Subcutaneous abdominal adipose tissue (tissue), 5 donors: ENCODE data around the gene ZNF99.
"Not testable (repeated sequence)": the region's sequence is repeated elsewhere in the genome, so short reads cannot be mapped to it uniquely, and the experiment has no call there.

Experiments used
- H3K27ac ChIP-seq: one replicate; pipeline ENCODE4 v1.7.0; 2013; ENCODE audit warnings: low read depth, mild to moderate bottlenecking, inconsistent platforms, low read length, moderate library complexity
- H3K27me3 ChIP-seq, 5 donors: one replicate each; pipeline ENCODE4 v1.7.0; 2013; ENCODE audit warnings: low read length in 5 of 5, inconsistent platforms in 1 of 5; ENCODE audit not compliant: control insufficient read depth in 5 of 5, insufficient read depth in 4 of 5
- H3K36me3 ChIP-seq, 5 donors: one replicate each; pipeline ENCODE4 v1.7.0; 2013; ENCODE audit warnings: low read length in 5 of 5; ENCODE audit not compliant: control insufficient read depth in 5 of 5, insufficient read depth in 5 of 5
- H3K4me1 ChIP-seq, 5 donors: one replicate each; pipeline ENCODE4 v1.7.0; 2013; ENCODE audit warnings: low read length in 5 of 5, mild to moderate bottlenecking in 3 of 5, moderate library complexity in 1 of 5; ENCODE audit not compliant: control insufficient read depth in 5 of 5, insufficient read depth in 5 of 5
- H3K4me3 ChIP-seq, 5 donors: one replicate each; pipeline ENCODE4 v1.7.0; 2013; ENCODE audit warnings: low read length in 5 of 5, low read depth in 1 of 5
- H3K9ac ChIP-seq, 5 donors: one replicate each; pipeline ENCODE4 v1.7.0; 2013; ENCODE audit warnings: low read length in 5 of 5, mild to moderate bottlenecking in 4 of 5, moderate library complexity in 3 of 5
- H3K9me3 ChIP-seq, 5 donors: one replicate each; pipeline ENCODE4 v1.7.0; 2013; ENCODE audit warnings: low read length in 5 of 5; ENCODE audit not compliant: control insufficient read depth in 5 of 5
- donor health status: healthy.
- donor health status: healthy.
- donor health status: healthy.
- donor health status: healthy.
- donor health status: healthy.

Gene ZNF99

GRCh38 chr19:22783651-22784410 is at the start of gene ZNF99:
Gene ZNF99 (minus strand): TSS chr19:22784151. CDS start chr19:22784016, 135 bp downstream.
- Histone ChIP-seq H3K9ac (peak within 1 kb of the TSS in 2 of 5 donors; percentile 43 to 55), H3K9me3 (peaks cover 0 to 15% (median 0%) of the 10 kb centered on the region in 5 donors), H3K4me1 (peaks cover 0 to 6% (median 0%) of the 10 kb centered on the region in 5 donors), H3K27ac (no peak within 1 kb of the TSS), H3K27me3 (no peaks in the 10 kb centered on the region), H3K36me3 (no peaks in the 10 kb centered on the region), H3K4me3 (peak within 1 kb of the TSS; percentile 56 to 88 (median 74))

GRCh38 chr19:22832031-22832762 is 48.2 kb upstream of the ZNF99 start, which contains the start of gene ZNF723:
Gene ZNF723 (plus strand): TSS chr19:22832291. CDS start chr19:22832380, 89 bp downstream.
- Histone ChIP-seq H3K4me3 (peak within 1 kb of the TSS in 1 of 5 donors; percentile 22), H3K9me3 (peaks cover 0 to 27% (median 15%) of the 10 kb centered on the region in 5 donors), H3K27ac (no peak within 1 kb of the TSS), H3K9ac (no peak within 1 kb of the TSS), H3K36me3 (no peaks in the 10 kb centered on the region), H3K27me3 (no peaks in the 10 kb centered on the region), H3K4me1 (no peaks in the 10 kb centered on the region)

GRCh38 chr19:22831211-22831610 is 47.3 kb upstream of the ZNF99 start:
- no peak overlapping the region for H3K9ac ChIP-seq
- no peak overlapping the region for H3K27ac ChIP-seq
- peaks cover 2 to 23% (median 15%) of the 10 kb centered on the region in 5 donors for H3K9me3 ChIP-seq
- H3K4me1 ChIP-seq = no peaks in the 10 kb centered on the region
- H3K4me3 ChIP-seq = no peak overlapping the region
- H3K27me3 ChIP-seq = no peaks in the 10 kb centered on the region
- H3K36me3 ChIP-seq = no peaks in the 10 kb centered on the region

- H3K9me3 ChIP-seq = peaks cover 0 to 35% (median 17%) of the 10 kb centered on the region in 5 donors
- no peak overlapping the region for H3K4me3 ChIP-seq
- H3K27me3 ChIP-seq = no peaks in the 10 kb centered on the region
- no peak overlapping the region for H3K9ac ChIP-seq
- H3K4me1 ChIP-seq = no peaks in the 10 kb centered on the region
- no peaks in the 10 kb centered on the region for H3K36me3 ChIP-seq
- no peak overlapping the region for H3K27ac ChIP-seq
Observed at GRCh38 chr19:22814124-22814523, 30.2 kb upstream of the ZNF99 start.

- peaks cover 3 to 7% (median 5%) of the 10 kb centered on the region in 5 donors for H3K27me3 ChIP-seq
- H3K4me1 ChIP-seq = no peaks in the 10 kb centered on the region
- no peak overlapping the region for H3K9ac ChIP-seq
- no peak overlapping the region for H3K27ac ChIP-seq
- no peak overlapping the region for H3K4me3 ChIP-seq
- H3K9me3 ChIP-seq = peaks cover 0 to 33% (median 8%) of the 10 kb centered on the region in 5 donors
- H3K36me3 ChIP-seq = no peaks in the 10 kb centered on the region
Observed at GRCh38 chr19:22807061-22807835, 23.3 kb upstream of the ZNF99 start.

GRCh38 chr19:22806418-22806817 is 22.5 kb upstream of the ZNF99 start:
- Histone ChIP-seq H3K9me3 (peaks cover 0 to 33% (median 8%) of the 10 kb centered on the region in 5 donors), H3K9ac (no peak overlapping the region), H3K27me3 (peaks cover 3 to 7% (median 5%) of the 10 kb centered on the region in 5 donors), H3K4me3 (no peak overlapping the region), H3K4me1 (no peaks in the 10 kb centered on the region), H3K27ac (no peak overlapping the region), H3K36me3 (no peaks in the 10 kb centered on the region)

- Histone ChIP-seq H3K27me3 (no peaks in the 10 kb centered on the region), H3K4me1 (no peaks in the 10 kb centered on the region), H3K36me3 (no peaks in the 10 kb centered on the region), H3K9ac (no peak overlapping the region), H3K9me3 (peaks cover 0 to 10% (median 9%) of the 10 kb centered on the region in 5 donors), H3K27ac (no peak overlapping the region), H3K4me3 (no peak overlapping the region)
Observed at GRCh38 chr19:22797040-22797439, 13.1 kb upstream of the ZNF99 start.

GRCh38 chr19:22792863-22793262 is 8.9 kb upstream of the ZNF99 start:
- H3K4me3 ChIP-seq, H3K4me1 ChIP-seq, H3K9ac ChIP-seq, H3K27ac ChIP-seq, H3K27me3 ChIP-seq, H3K36me3 ChIP-seq: not testable (repeated sequence)
- H3K9me3 ChIP-seq = peaks cover 0 to 12% (median 5%) of the 10 kb centered on the region in 5 donors

- H3K36me3 ChIP-seq = no peaks in the 10 kb centered on the region
- H3K9ac ChIP-seq = no peak overlapping the region
- H3K4me1 ChIP-seq = no peaks in the 10 kb centered on the region
- H3K9me3 ChIP-seq = peaks cover 5 to 59% (median 30%) of the 10 kb centered on the region in 5 donors
- peak overlapping the region in 1 of 5 donors; percentile 6 for H3K4me3 ChIP-seq
- H3K27ac ChIP-seq = no peak overlapping the region
- H3K27me3 ChIP-seq = no peaks in the 10 kb centered on the region
Observed at GRCh38 chr19:22735911-22736645, 47.9 kb downstream of the ZNF99 start.
